Lower lobe of right lung (tissue), 2 donors: ENCODE measurements around the gene MARVELD2. TPM values are rescaled to one million over a fixed set of nuclear protein-coding genes. Genes with fewer than 3 reads are reported as not detected.
"Not testable (repeated sequence)": the region's sequence is repeated elsewhere in the genome, so short reads cannot be mapped to it uniquely, and the experiment has no call there.

Source experiments
- ATAC-seq, 2 donors: fragments of 200-7000 bp; cut with Tn5 transposase; one replicate each; pipeline ENCODE4 v1.9.1; 2020 to 2022; ENCODE audit warnings: mild to moderate bottlenecking in 2 of 2, moderate library complexity in 2 of 2
- DNase-seq: peaks from one replicate; pipeline ENCODE4 v3.0.0-alpha.2; 2020
- H3K27ac ChIP-seq: fragments of 200-600 bp; one replicate; pipeline ENCODE4 v1.8.0; 2022
- H3K27me3 ChIP-seq: fragments of 200-600 bp; one replicate; pipeline ENCODE4 v1.8.0; 2022; ENCODE audit warnings: low read depth
- H3K36me3 ChIP-seq: fragments of 200-600 bp; one replicate; pipeline ENCODE4 v1.8.0; 2022; ENCODE audit warnings: mild to moderate bottlenecking
- H3K4me1 ChIP-seq: fragments of 200-600 bp; one replicate; pipeline ENCODE4 v1.8.0; 2022
- H3K4me3 ChIP-seq: fragments of 200-600 bp; one replicate; pipeline ENCODE4 v1.8.0; 2022; ENCODE audit warnings: mild to moderate bottlenecking
- H3K9me3 ChIP-seq: fragments of 200-600 bp; one replicate; pipeline ENCODE4 v1.8.0; 2022
- CTCF ChIP-seq: fragments of 200-600 bp; IDR thresholded peaks from one replicate; pipeline ENCODE4 v1.8.0; 2022; ENCODE audit warnings: antibody characterized with exemption, mild to moderate bottlenecking
- intact Hi-C: fragments of 100-400 bp; cut with DNase I; formaldehyde crosslinking; loops from one replicate; pipeline ENCODE4 v1.11.0; 2022
- total RNA-seq: library from RNA; stranded (reverse); fragmentation: NEBNext Ultra II Directional; extraction: Animal tissue kit (Norgen Biotek cat#: 25700); gene quantifications from one replicate; pipeline ENCODE4 v1.2.1, GENCODE V29; 2021
- donor health status: DM: no; HTN: yes; CAD: no; lungs with severe emphysema.

MARVELD2 gene
- total RNA-seq, 1 donor from 2014 or later = 26.2 TPM

DNA sequence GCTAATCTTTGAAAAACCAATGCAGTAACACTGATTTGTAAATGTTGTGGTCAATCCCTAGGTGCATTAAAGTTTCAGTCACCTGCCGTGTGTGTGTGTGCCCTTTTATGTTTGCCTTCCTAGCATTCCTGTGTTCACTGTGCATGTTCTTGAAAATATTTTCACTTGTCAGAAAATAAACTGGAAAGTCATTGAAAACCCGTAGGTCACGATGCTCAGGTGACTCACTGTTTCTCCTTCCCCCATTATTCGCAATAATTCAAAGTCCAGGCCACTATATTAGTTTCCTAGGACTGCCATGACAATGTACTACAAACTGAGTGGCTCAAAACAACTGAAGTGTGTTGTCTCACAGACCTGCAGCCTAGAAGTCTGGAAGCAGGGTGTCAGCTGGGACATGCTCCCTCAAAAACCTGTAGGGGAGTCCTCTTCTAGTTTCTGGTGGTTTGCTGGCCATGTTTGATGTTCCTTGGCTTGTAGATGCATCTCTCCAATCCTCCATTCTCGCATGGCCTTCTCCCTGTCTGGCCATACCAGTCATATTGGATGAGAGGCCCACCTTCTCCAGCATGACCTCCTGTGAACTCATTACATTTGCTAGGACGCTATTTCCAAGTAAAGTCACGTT lies 29.3 kb downstream of the MARVELD2 start:
- TF ChIP-seq CTCF = no peak
- peaks cover 6% of the 10 kb centered on the region for H3K4me1 ChIP-seq
- no peak for DNase-seq
- no peak overlapping the region for H3K4me3 ChIP-seq
- no peaks in the 10 kb centered on the region for H3K27me3 ChIP-seq
- intact Hi-C loops = no loop called here
- H3K9me3 ChIP-seq = no peaks in the 10 kb centered on the region
- peak; percentile 83 to 91 for ATAC-seq
- H3K36me3 ChIP-seq = peaks cover 19% of the 10 kb centered on the region
- peak overlapping the region; percentile 53 for H3K27ac ChIP-seq

DNA sequence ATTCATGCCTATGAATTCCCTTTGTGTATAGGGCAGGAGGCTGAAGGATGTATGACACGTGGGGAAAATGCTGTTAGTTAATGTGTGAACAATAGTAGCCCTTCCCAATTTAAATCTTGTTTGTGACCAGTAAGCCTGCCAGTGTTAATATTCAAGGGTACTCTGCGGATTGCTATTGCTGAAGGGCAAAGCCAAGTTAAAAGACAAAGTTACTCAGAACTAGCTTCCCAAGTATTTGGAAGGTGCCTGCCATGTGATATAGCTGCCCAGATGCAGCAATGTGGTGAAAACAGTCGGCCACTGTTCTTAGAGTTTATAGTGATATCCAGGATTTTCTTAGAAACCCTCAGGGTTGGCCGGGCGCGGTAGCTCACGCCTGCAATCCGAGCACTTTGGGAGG lies 34.6 kb downstream of the MARVELD2 start:
- Histone ChIP-seq H3K4me3 (no peak overlapping the region), H3K27ac (no peak overlapping the region), H3K9me3 (no peaks in the 10 kb centered on the region), H3K4me1 (peaks cover 8% of the 10 kb centered on the region), H3K27me3 (no peaks in the 10 kb centered on the region), H3K36me3 (no peaks in the 10 kb centered on the region)
- no peak for TF ChIP-seq CTCF
- DNase-seq (no peak), ATAC-seq (no peak)
- intact Hi-C loops = no loop called here

- no peaks in the 10 kb centered on the region for H3K27me3 ChIP-seq
- no peak for TF ChIP-seq CTCF
- no peak for DNase-seq
- H3K9me3 ChIP-seq = no peaks in the 10 kb centered on the region
- peaks cover 10% of the 10 kb centered on the region for H3K4me1 ChIP-seq
- ATAC-seq = no peak
- no peaks in the 10 kb centered on the region for H3K36me3 ChIP-seq
- intact Hi-C loops = no loop called here
- no peak overlapping the region for H3K4me3 ChIP-seq
- no peak overlapping the region for H3K27ac ChIP-seq
These were observed 35.2 kb downstream of the MARVELD2 start for GRCh38 chr5:69450116-69450515.

GRCh38 chr5:69450527-69450926 lies 35.6 kb downstream of the MARVELD2 start:
- ATAC-seq, H3K36me3 ChIP-seq, DNase-seq, H3K9me3 ChIP-seq, intact Hi-C loops, H3K27me3 ChIP-seq, H3K4me3 ChIP-seq, H3K27ac ChIP-seq: not testable (repeated sequence)
- H3K4me1 ChIP-seq = peaks cover 11% of the 10 kb centered on the region

DNA sequence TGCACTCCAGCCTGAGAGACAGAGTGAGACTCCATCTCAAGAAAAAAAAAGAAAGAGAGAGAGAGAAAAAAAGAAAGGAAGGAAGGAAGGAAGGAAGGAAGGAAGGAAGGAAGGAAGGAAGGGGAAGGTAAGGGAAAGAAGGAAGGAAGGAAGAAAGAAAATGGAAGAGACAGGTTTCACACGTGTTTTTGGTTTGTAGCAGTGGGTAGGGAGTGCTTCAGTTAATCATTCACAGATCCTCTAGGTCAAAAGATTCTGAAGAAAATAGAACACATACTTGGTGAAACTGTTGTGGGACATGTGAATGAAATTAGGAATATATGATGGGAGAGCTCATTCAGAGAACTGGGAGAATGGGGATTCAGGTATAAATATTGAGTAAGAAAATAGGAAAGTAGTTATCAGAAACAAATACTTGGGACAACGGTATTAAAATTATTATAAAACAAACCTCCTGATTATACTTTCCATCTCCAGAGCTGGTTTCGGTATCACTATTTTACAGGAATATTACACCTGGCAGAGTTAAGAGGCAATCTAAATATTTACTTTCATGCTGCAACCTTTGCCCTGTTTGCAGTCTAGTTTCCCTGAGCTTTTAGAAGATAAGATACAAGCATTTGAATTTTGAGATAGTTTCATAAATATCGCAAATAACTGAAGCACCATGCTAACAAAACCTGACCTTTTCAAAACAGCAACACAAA lies 37.2 kb downstream of the MARVELD2 start:
- no peak for DNase-seq
- peak in 1 of 2 donors; percentile 75 for ATAC-seq
- Histone ChIP-seq H3K4me3 (no peak overlapping the region), H3K27me3 (no peaks in the 10 kb centered on the region), H3K36me3 (no peaks in the 10 kb centered on the region), H3K9me3 (no peaks in the 10 kb centered on the region), H3K4me1 (peaks cover 11% of the 10 kb centered on the region), H3K27ac (peak overlapping the region; percentile 31)
- TF ChIP-seq CTCF = no peak
- intact Hi-C loops = no loop called here

DNA sequence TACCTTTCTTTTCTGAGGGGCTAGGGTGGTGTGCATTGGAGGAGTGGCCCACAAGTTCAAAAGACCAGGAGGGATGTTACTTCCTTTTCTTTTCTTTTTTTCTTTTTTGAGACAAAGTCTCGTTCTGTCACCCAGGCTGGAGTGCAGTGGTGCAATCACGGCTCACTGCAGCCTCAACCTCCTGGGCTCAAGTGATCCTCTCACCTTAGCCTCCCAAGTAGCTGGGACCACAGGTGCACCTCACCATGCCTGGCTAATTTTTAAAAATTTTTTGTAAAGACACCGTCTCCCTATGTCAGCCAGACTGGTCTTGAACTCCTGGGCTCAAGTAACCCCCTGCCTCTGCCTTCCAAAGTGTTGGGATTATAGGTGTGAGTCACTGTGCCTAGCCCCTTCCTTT lies 38.6 kb downstream of the MARVELD2 start:
- H3K36me3 ChIP-seq, intact Hi-C loops, H3K27ac ChIP-seq, H3K27me3 ChIP-seq, DNase-seq, H3K9me3 ChIP-seq, ATAC-seq, H3K4me3 ChIP-seq: not testable (repeated sequence)
- peaks cover 11% of the 10 kb centered on the region for H3K4me1 ChIP-seq
